CD4-positive, CD25-positive, alpha-beta regulatory T cell (primary cell): Measurements from ENCODE around the gene PNPLA3. TPM values are rescaled to one million over a fixed set of nuclear protein-coding genes. Genes with fewer than 3 reads are reported as not detected.

ENCODE experiments used
- ATAC-seq, 2 donors: fragments of 150-1000 bp; cut with Tn5 transposase; one replicate each; pipeline ENCODE4 v1.10.0; 2021; ENCODE audit warnings: low read depth in 2 of 2, moderate number of reproducible peaks in 2 of 2, moderate library complexity in 1 of 2
- DNase-seq, 3 donors: peaks; one replicate each; pipeline versions ENCODE4 v3.0.0 to v3.0.0-alpha.2; 2012 to 2022; ENCODE audit warnings: mixed read lengths in 1 of 3
- H3K27ac ChIP-seq: one replicate; pipeline ENCODE4 v1.7.0; 2013; ENCODE audit warnings: mild to moderate bottlenecking, low read length; ENCODE audit not compliant: insufficient read depth, poor library complexity, severe bottlenecking
- H3K27me3 ChIP-seq: one replicate; pipeline ENCODE4 v1.7.0; 2013; ENCODE audit warnings: low read length; ENCODE audit not compliant: control insufficient read depth, insufficient read depth
- H3K36me3 ChIP-seq: one replicate; pipeline ENCODE4 v1.7.0; 2013; ENCODE audit warnings: mild to moderate bottlenecking, low read length, moderate library complexity; ENCODE audit not compliant: control insufficient read depth, insufficient read depth
- H3K4me1 ChIP-seq: 2 replicates; pipeline ENCODE4 v1.7.0; 2013; ENCODE audit warnings: mild to moderate bottlenecking, low read length; ENCODE audit not compliant: insufficient read depth, control insufficient read depth, poor library complexity, severe bottlenecking
- H3K4me3 ChIP-seq: one replicate; pipeline ENCODE4 v1.7.0; 2013; ENCODE audit warnings: low read depth, mild to moderate bottlenecking, low read length, moderate library complexity
- H3K9me3 ChIP-seq, 2 experiments: 1 replicate in 1 of 2; 2 replicates in 1 of 2; pipeline ENCODE4 v1.7.0; 2013; ENCODE audit warnings: low read length in 2 of 2, mild to moderate bottlenecking in 1 of 2, moderate library complexity in 1 of 2; ENCODE audit not compliant: control insufficient read depth in 2 of 2
- H3K27ac Mint-ChIP-seq, 3 donors: one replicate each; pipeline ENCODE4 v1.8.0; 2020 to 2022; ENCODE audit warnings: mild to moderate bottlenecking in 3 of 3, mixed read lengths in 3 of 3, moderate library complexity in 2 of 3
- H3K27me3 Mint-ChIP-seq: one replicate; pipeline ENCODE4 v1.8.0; 2022; ENCODE audit warnings: mild to moderate bottlenecking, mixed read lengths
- H3K36me3 Mint-ChIP-seq: one replicate; pipeline ENCODE4 v1.8.0; 2020; ENCODE audit warnings: mixed read lengths
- H3K4me1 Mint-ChIP-seq, 4 donors: one replicate each; pipeline ENCODE4 v1.8.0; 2020 to 2022; ENCODE audit warnings: mixed read lengths in 4 of 4, mild to moderate bottlenecking in 1 of 4
- H3K4me3 Mint-ChIP-seq, 4 donors: one replicate each; pipeline ENCODE4 v1.8.0; 2020 to 2022; ENCODE audit warnings: mild to moderate bottlenecking in 4 of 4, mixed read lengths in 4 of 4, moderate library complexity in 3 of 4
- H3K9me3 Mint-ChIP-seq, 7 donors: one replicate each; pipeline ENCODE4 v1.8.0; 2020 to 2022; ENCODE audit warnings: mixed read lengths in 7 of 7, mild to moderate bottlenecking in 3 of 7, moderate library complexity in 2 of 7
- polyA plus RNA-seq, 4 donors: library from polyadenylated mRNA; unstranded; fragments of 300-500 nt; fragmentation: Illumina TruSeq; gene quantifications; one replicate each; pipeline ENCODE4 v1.2.3, GENCODE V29; 2021
- total RNA-seq: library from RNA; stranded (reverse); gene quantifications from one replicate; pipeline ENCODE4 v1.2.3, GENCODE V29; 2022

PNPLA3 gene
- total and polyA plus RNA-seq, 5 donors from 2014 or later = not detected

GRCh38 chr22:43971112-43971511, 47.5 kb downstream of the PNPLA3 start:
- peaks cover 90% of the 10 kb centered on the region for H3K36me3 ChIP-seq
- H3K27me3 ChIP-seq = no peaks in the 10 kb centered on the region
- no peak for ATAC-seq
- H3K4me1 ChIP-seq = no peaks in the 10 kb centered on the region
- no peak overlapping the region for H3K4me3 ChIP-seq
- H3K36me3 Mint-ChIP-seq = peaks cover 60% of the 10 kb centered on the region
- H3K27me3 Mint-ChIP-seq = no peaks in the 10 kb centered on the region
- H3K27ac Mint-ChIP-seq = no peak overlapping the region
- H3K4me1 Mint-ChIP-seq = peaks cover 0 to 6% (median 0%) of the 10 kb centered on the region in 4 donors
- no peak overlapping the region for H3K27ac ChIP-seq
- no peak overlapping the region for H3K4me3 Mint-ChIP-seq
- no peaks in the 10 kb centered on the region for H3K9me3 ChIP-seq
- no peak for DNase-seq
- no peaks in the 10 kb centered on the region for H3K9me3 Mint-ChIP-seq

GRCh38 chr22:43972931-43973462, 49.4 kb downstream of the PNPLA3 start:
- H3K27ac Mint-ChIP-seq = no peak overlapping the region
- no peak for ATAC-seq

GRCh38 chr22:43974028-43974545, 50.5 kb downstream of the PNPLA3 start:
- Histone ChIP-seq H3K4me3 (no peak overlapping the region), H3K36me3 (peaks cover 91% of the 10 kb centered on the region), H3K27ac (no peak overlapping the region), H3K27me3 (no peaks in the 10 kb centered on the region), H3K4me1 (no peaks in the 10 kb centered on the region), H3K9me3 (no peaks in the 10 kb centered on the region)
- Mint-ChIP-seq H3K4me3 (no peak overlapping the region), H3K9me3 (no peaks in the 10 kb centered on the region), H3K27me3 (no peaks in the 10 kb centered on the region), H3K4me1 (peaks cover 0 to 6% (median 0%) of the 10 kb centered on the region in 4 donors), H3K27ac (no peak overlapping the region), H3K36me3 (peaks cover 53% of the 10 kb centered on the region)
- DNase-seq = no peak
- ATAC-seq = no peak

More at GRCh38 chr22:43972931-43973462, 49.4 kb downstream of the PNPLA3 start:
- no peak overlapping the region for H3K27ac ChIP-seq
- Mint-ChIP-seq H3K4me3 (no peak overlapping the region), H3K36me3 (peaks cover 55% of the 10 kb centered on the region), H3K4me1 (peaks cover 0 to 6% (median 0%) of the 10 kb centered on the region in 4 donors), H3K9me3 (no peaks in the 10 kb centered on the region), H3K27me3 (no peaks in the 10 kb centered on the region)
- H3K4me1 ChIP-seq = no peaks in the 10 kb centered on the region
- no peaks in the 10 kb centered on the region for H3K27me3 ChIP-seq
- no peaks in the 10 kb centered on the region for H3K9me3 ChIP-seq
- H3K4me3 ChIP-seq = no peak overlapping the region
- no peak for DNase-seq
- peaks cover 93% of the 10 kb centered on the region for H3K36me3 ChIP-seq

GRCh38 chr22:43975041-43975440, 51.4 kb downstream of the PNPLA3 start:
- no peak overlapping the region for H3K4me3 ChIP-seq
- H3K36me3 ChIP-seq = peaks cover 90% of the 10 kb centered on the region
- H3K4me1 ChIP-seq = no peaks in the 10 kb centered on the region
- no peaks in the 10 kb centered on the region for H3K27me3 ChIP-seq
- Mint-ChIP-seq H3K27me3 (no peaks in the 10 kb centered on the region), H3K4me1 (no peaks in the 10 kb centered on the region), H3K36me3 (peaks cover 53% of the 10 kb centered on the region), H3K4me3 (no peak overlapping the region), H3K27ac (no peak overlapping the region), H3K9me3 (no peaks in the 10 kb centered on the region)
- no peak overlapping the region for H3K27ac ChIP-seq
- DNase-seq (no peak), ATAC-seq (no peak)
- no peaks in the 10 kb centered on the region for H3K9me3 ChIP-seq

- H3K4me3 ChIP-seq = no peak overlapping the region
- no peak overlapping the region for H3K27ac ChIP-seq
- H3K4me1 ChIP-seq = no peaks in the 10 kb centered on the region
- no peaks in the 10 kb centered on the region for H3K27me3 ChIP-seq
- peaks cover 55% of the 10 kb centered on the region for H3K36me3 Mint-ChIP-seq
- H3K4me3 Mint-ChIP-seq = no peak overlapping the region
- no peak overlapping the region for H3K27ac Mint-ChIP-seq
- H3K4me1 Mint-ChIP-seq = no peaks in the 10 kb centered on the region
- ATAC-seq = no peak
- H3K9me3 Mint-ChIP-seq = no peaks in the 10 kb centered on the region
- DNase-seq = no peak
- no peaks in the 10 kb centered on the region for H3K9me3 ChIP-seq
- peaks cover 94% of the 10 kb centered on the region for H3K36me3 ChIP-seq
- no peaks in the 10 kb centered on the region for H3K27me3 Mint-ChIP-seq
Measured at GRCh38 chr22:43976861-43977795, 53.5 kb downstream of the PNPLA3 start.

- H3K27me3 Mint-ChIP-seq = no peaks in the 10 kb centered on the region
- H3K4me1 Mint-ChIP-seq = no peaks in the 10 kb centered on the region
- Histone ChIP-seq H3K4me3 (no peak overlapping the region), H3K27me3 (no peaks in the 10 kb centered on the region), H3K27ac (no peak overlapping the region), H3K9me3 (no peaks in the 10 kb centered on the region), H3K4me1 (no peaks in the 10 kb centered on the region), H3K36me3 (peaks cover 92% of the 10 kb centered on the region)
- H3K36me3 Mint-ChIP-seq = peaks cover 51% of the 10 kb centered on the region
- no peak overlapping the region for H3K4me3 Mint-ChIP-seq
- no peak for ATAC-seq
- H3K27ac Mint-ChIP-seq = peak overlapping the region in 1 of 3 donors; percentile 33
- no peaks in the 10 kb centered on the region for H3K9me3 Mint-ChIP-seq
- DNase-seq = no peak
Measured at GRCh38 chr22:43978558-43978957, 55.0 kb downstream of the PNPLA3 start.

- H3K27ac Mint-ChIP-seq = no peak overlapping the region
- peaks cover 87% of the 10 kb centered on the region for H3K36me3 ChIP-seq
- no peak for DNase-seq
- no peaks in the 10 kb centered on the region for H3K4me1 Mint-ChIP-seq
- H3K9me3 Mint-ChIP-seq = no peaks in the 10 kb centered on the region
- no peaks in the 10 kb centered on the region for H3K27me3 Mint-ChIP-seq
- no peak for ATAC-seq
- no peaks in the 10 kb centered on the region for H3K27me3 ChIP-seq
- no peaks in the 10 kb centered on the region for H3K9me3 ChIP-seq
- H3K27ac ChIP-seq = no peak overlapping the region
- H3K4me1 ChIP-seq = no peaks in the 10 kb centered on the region
- H3K36me3 Mint-ChIP-seq = peaks cover 50% of the 10 kb centered on the region
- no peak overlapping the region for H3K4me3 ChIP-seq
- no peak overlapping the region for H3K4me3 Mint-ChIP-seq
Measured at GRCh38 chr22:43980579-43980978, 57.0 kb downstream of the PNPLA3 start.
